Endothelial cell of umbilical vein (primary cell): Measurements from ENCODE around the gene SPTBN4. TPM values are rescaled to one million over a fixed set of nuclear protein-coding genes. Genes with fewer than 3 reads are reported as not detected.

Source experiments
- BruUV-seq: library from RNA; stranded (reverse); fragments of 400-500 nt; replicated peaks from 2 replicates; lab custom pipeline; 2021; lab: Mats Ljungman, UMichigan
- CTCF ChIA-PET: fragments of 300-600, 350-600 bp; sonication (Branson Sonifier 250); formaldehyde crosslinking; loops from one replicate; lab custom pipeline; 2021; ENCODE audit warnings: antibody characterized with exemption, inconsistent platforms; lab: Charles Lee
- POLR2A ChIA-PET: fragments of 300-600, 350-600 bp; sonication (Branson Sonifier 250); formaldehyde crosslinking; loops from one replicate; lab custom pipeline; 2021; ENCODE audit warnings: antibody characterized with exemption, inconsistent platforms; lab: Charles Lee
- DNase-seq: peaks from one replicate; pipeline ENCODE4 v3.0.0-alpha.2; 2011; ENCODE audit warnings: low read depth, low spot score
- FAIRE-seq: peaks from 2 replicates; lab custom pipeline; 2011; peaks lifted over from hg19 to GRCh38; lab: Jason Lieb, UNC
- H2AFZ ChIP-seq: 2 replicates; pipeline ENCODE4 v1.6.0; 2012; ENCODE audit warnings: low read depth, low read length, control low read depth, inconsistent platforms
- H3K27ac ChIP-seq: 2 replicates; pipeline ENCODE4 v1.5.1; 2011; ENCODE audit warnings: low read depth, mild to moderate bottlenecking, control low read depth, low read length, moderate library complexity; ENCODE audit not compliant: insufficient read depth
- H3K27me3 ChIP-seq, 2 experiments: 2 replicates each; pipeline versions ENCODE4 v1.6.0 to v1.6.1; 2011; ENCODE audit warnings: low read length in 2 of 2, mixed read lengths in 1 of 2; ENCODE audit not compliant: control insufficient read depth in 2 of 2, insufficient read depth in 2 of 2
- H3K36me3 ChIP-seq, 2 experiments: 2 replicates in 1 of 2; 3 replicates in 1 of 2; pipeline ENCODE4 v1.5.1; 2011; ENCODE audit warnings: low read length in 2 of 2, mild to moderate bottlenecking in 1 of 2, moderate library complexity in 1 of 2; ENCODE audit not compliant: control insufficient read depth in 2 of 2, insufficient read depth in 2 of 2; ENCODE audit errors: extremely low read depth in 1 of 2
- H3K4me1 ChIP-seq: 3 replicates; pipeline ENCODE4 v1.5.1; 2011; ENCODE audit warnings: mild to moderate bottlenecking, low read length; ENCODE audit not compliant: control insufficient read depth, insufficient read depth; ENCODE audit errors: extremely low read depth
- H3K4me2 ChIP-seq: 2 replicates; pipeline ENCODE4 v1.6.1; 2011; ENCODE audit warnings: low read length, control low read depth, mixed read lengths; ENCODE audit not compliant: insufficient read depth
- H3K4me3 ChIP-seq, 3 experiments: fragments of 200-600 bp in 1 of 3; sonication (generic), shearing (Covaris generic) in 1 of 3; replicated peaks in 1 of 3; 2 replicates each; pipeline ENCODE4 v1.5.1; 2011 to 2016; ENCODE audit warnings: control low read depth in 3 of 3, low read length in 3 of 3, mild to moderate bottlenecking in 2 of 3, inconsistent platforms in 1 of 3, low read depth in 1 of 3, moderate library complexity in 1 of 3; ENCODE audit not compliant: insufficient read depth in 1 of 3
- H3K79me2 ChIP-seq: 2 replicates; pipeline ENCODE4 v1.6.0; 2012; ENCODE audit warnings: low read length, inconsistent platforms; ENCODE audit not compliant: control insufficient read depth, insufficient read depth
- H3K9ac ChIP-seq: replicated peaks from 2 replicates; pipeline ENCODE3; 2011; ENCODE audit warnings: low read length, control low read depth; ENCODE audit not compliant: insufficient read depth; ENCODE audit errors: extremely low read depth
- H3K9me1 ChIP-seq: replicated peaks from 3 replicates; pipeline ENCODE4 v1.6.0; 2011; ENCODE audit warnings: mild to moderate bottlenecking, low read length; ENCODE audit not compliant: control insufficient read depth, insufficient read depth; ENCODE audit errors: extremely low read depth
- H3K9me3 ChIP-seq: replicated peaks from 2 replicates; pipeline ENCODE4 v1.5.1; 2012; ENCODE audit warnings: low read length, inconsistent platforms; ENCODE audit not compliant: control insufficient read depth, insufficient read depth
- H4K20me1 ChIP-seq: replicated peaks from 2 replicates; pipeline ENCODE3; 2011; ENCODE audit warnings: mild to moderate bottlenecking, low read length; ENCODE audit not compliant: control insufficient read depth, insufficient read depth; ENCODE audit errors: extremely low read depth
- EZH2 ChIP-seq: IDR thresholded peaks from 2 replicates; pipeline ENCODE4 v1.6.1; 2012; ENCODE audit warnings: borderline replicate concordance, low read depth, mild to moderate bottlenecking, moderate library complexity, low read length, inconsistent platforms; ENCODE audit not compliant: severe bottlenecking
- FOS ChIP-seq: IDR thresholded peaks from 2 replicates; pipeline ENCODE4 v1.6.1; 2011; ENCODE audit warnings: mild to moderate bottlenecking, low read length, moderate library complexity, borderline replicate concordance; ENCODE audit not compliant: insufficient read depth
- GATA2 ChIP-seq: IDR thresholded peaks from 2 replicates; pipeline ENCODE4 v1.7.0; 2011; ENCODE audit warnings: low read depth, mild to moderate bottlenecking, moderate library complexity, mixed read lengths, low read length; ENCODE audit not compliant: insufficient read length, insufficient read depth
- JUN ChIP-seq: IDR thresholded peaks from 2 replicates; pipeline ENCODE4 v1.6.1; 2011; ENCODE audit warnings: borderline replicate concordance, low read depth; ENCODE audit not compliant: insufficient read length, insufficient read depth
- MYC ChIP-seq: IDR thresholded peaks from one replicate; pipeline ENCODE4 v1.6.1; 2011; ENCODE audit warnings: mild to moderate bottlenecking, low read depth, low read length
- POLR2A ChIP-seq: IDR thresholded peaks from 2 replicates; pipeline ENCODE4 v1.6.1; 2012; ENCODE audit warnings: low read depth, mild to moderate bottlenecking, control low read depth, low read length
- POLR2AphosphoS5 ChIP-seq: IDR thresholded peaks from 2 replicates; pipeline ENCODE4 v1.6.1; 2012; ENCODE audit warnings: low read depth, mild to moderate bottlenecking, control low read depth, low read length, moderate library complexity; ENCODE audit not compliant: insufficient read depth
- dilution Hi-C: fragments of 300-500 bp; cut with MboI; formaldehyde crosslinking; loops from one replicate; pipeline ENCODE4 v1.15.0; 2019; ENCODE audit warnings: low sequenced_read_pairs; ENCODE audit not compliant: extremely low pct_ligation_motif_present
- intact Hi-C: fragments of 100-400 bp; cut with micrococcal nuclease; formaldehyde crosslinking; loops from one replicate; pipeline ENCODE4 v1.10.0; 2022
- polyA plus RNA-seq, 4 experiments: library from polyadenylated mRNA; depleted of rRNA in 3 of 4; stranded (reverse) in 3 of 4; unstranded in 1 of 4; fragments of >200 nt; gene quantifications; 2 replicates each; pipeline versions ENCODE4 v1.2.1 to v1.2.3, GENCODE V29; 2011 to 2012; ENCODE audit warnings: missing spikeins in 1 of 4
- total RNA-seq: library from RNA; stranded (reverse); gene quantifications from 2 replicates; pipeline ENCODE4 v1.2.3, GENCODE V29; 2021
- TF ChIP-seq, protein P1 (sequence below), 2 donors: IDR thresholded peaks; 1 replicate in 1 of 2; 2 replicates in 1 of 2; pipeline ENCODE4 v1.5.1; 2011; ENCODE audit warnings: low read length in 2 of 2, mild to moderate bottlenecking in 2 of 2, moderate library complexity in 2 of 2, control low read depth in 1 of 2, inconsistent platforms in 1 of 2, low read depth in 1 of 2; ENCODE audit not compliant: insufficient read depth in 1 of 2; ENCODE audit errors: extremely low read depth in 1 of 2
- TF ChIP-seq, protein P2 (sequence below): IDR thresholded peaks from 2 replicates; pipeline ENCODE4 v1.6.1; 2011; ENCODE audit not compliant: insufficient read depth, insufficient read length

Gene SPTBN4
- total and polyA plus RNA-seq, 2 donors (not counting 3 experiments of a cell fraction or from before 2014, with no cell fraction given) = 0.33 TPM; not detected in 1

DNA sequence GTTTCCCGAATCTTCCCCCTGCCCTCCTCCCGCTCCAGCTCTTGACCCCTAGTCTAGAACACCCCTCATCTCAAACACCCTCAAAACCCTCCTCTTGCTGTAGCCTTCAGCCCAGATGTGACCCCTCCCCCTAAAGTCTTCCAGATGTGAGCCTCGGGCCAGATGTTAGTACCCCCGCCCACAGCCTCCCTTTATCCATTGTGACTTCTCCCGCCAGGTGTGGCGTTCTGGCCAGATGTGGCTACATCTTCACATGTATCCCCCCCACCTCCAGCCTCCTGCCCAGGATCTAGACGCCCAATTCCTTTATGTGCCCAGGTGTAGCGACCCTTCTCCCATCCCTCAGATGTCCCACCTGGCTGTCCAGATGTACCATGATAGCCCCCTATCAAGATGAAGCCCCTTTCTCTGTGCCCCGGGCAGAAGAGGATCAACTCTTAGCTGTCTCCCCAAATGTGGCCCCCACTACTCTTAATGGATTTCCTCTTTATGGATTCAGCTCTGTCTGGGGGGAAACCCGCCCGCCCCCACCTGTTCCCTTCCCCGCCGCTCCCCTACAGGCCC is 133.9 kb downstream of the SPTBN4 start:
- no peak overlapping the region for H2AFZ ChIP-seq
- POLR2A ChIA-PET = no interaction called here

More for the DNA sequence above, 133.9 kb downstream of the SPTBN4 start:
- H3K27ac ChIP-seq = no peak overlapping the region
- H3K4me3 ChIP-seq = peak overlapping the region in 1 of 3 experiments; percentile 28
- no peak overlapping the region for H3K4me2 ChIP-seq
- H3K9me1 ChIP-seq = no peaks in the 10 kb centered on the region
- H3K9ac ChIP-seq = no peak overlapping the region
- BruUV-seq = no TSS peak
- CTCF ChIA-PET = interaction anchor here (1.0 to 11.0 kb wide), 8 partner anchors 30 to 136 kb away, joined by 4 to 126 read pairs (median 27); partner anchors contain the start of gene BLVRB
- no peaks in the 10 kb centered on the region for H4K20me1 ChIP-seq
- no peaks in the 10 kb centered on the region for H3K9me3 ChIP-seq
- dilution Hi-C loops (no loop called here), intact Hi-C loops (no loop called here)
- no peaks in the 10 kb centered on the region for H3K79me2 ChIP-seq
- H3K27me3 ChIP-seq = peaks cover 4 to 6% of the 10 kb centered on the region in 2 experiments
- FAIRE-seq (no peak), DNase-seq (no peak)
- TF ChIP-seq POLR2AphosphoS5 (no peak), JUN (no peak), GATA2 (no peak), POLR2A (no peak), MYC (no peak), FOS (no peak), EZH2 (no peak)
- TF ChIP-seq, protein P1, sequence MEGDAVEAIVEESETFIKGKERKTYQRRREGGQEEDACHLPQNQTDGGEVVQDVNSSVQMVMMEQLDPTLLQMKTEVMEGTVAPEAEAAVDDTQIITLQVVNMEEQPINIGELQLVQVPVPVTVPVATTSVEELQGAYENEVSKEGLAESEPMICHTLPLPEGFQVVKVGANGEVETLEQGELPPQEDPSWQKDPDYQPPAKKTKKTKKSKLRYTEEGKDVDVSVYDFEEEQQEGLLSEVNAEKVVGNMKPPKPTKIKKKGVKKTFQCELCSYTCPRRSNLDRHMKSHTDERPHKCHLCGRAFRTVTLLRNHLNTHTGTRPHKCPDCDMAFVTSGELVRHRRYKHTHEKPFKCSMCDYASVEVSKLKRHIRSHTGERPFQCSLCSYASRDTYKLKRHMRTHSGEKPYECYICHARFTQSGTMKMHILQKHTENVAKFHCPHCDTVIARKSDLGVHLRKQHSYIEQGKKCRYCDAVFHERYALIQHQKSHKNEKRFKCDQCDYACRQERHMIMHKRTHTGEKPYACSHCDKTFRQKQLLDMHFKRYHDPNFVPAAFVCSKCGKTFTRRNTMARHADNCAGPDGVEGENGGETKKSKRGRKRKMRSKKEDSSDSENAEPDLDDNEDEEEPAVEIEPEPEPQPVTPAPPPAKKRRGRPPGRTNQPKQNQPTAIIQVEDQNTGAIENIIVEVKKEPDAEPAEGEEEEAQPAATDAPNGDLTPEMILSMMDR (IDR thresholded peaks at IDR 0.05; ENCODE audit: extremely low read depth in 1 of 2, insufficient read depth in 1 of 2, low read depth in 1 of 2, low read length in 2 of 2) = no peak
- TF ChIP-seq, protein P2, sequence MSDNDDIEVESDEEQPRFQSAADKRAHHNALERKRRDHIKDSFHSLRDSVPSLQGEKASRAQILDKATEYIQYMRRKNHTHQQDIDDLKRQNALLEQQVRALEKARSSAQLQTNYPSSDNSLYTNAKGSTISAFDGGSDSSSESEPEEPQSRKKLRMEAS = no peak
- peaks cover 52% of the 10 kb centered on the region for H3K4me1 ChIP-seq
- no peaks in the 10 kb centered on the region for H3K36me3 ChIP-seq
